ENCODE data around the gene TRIM2.

The TRIM2 gene

DNA sequence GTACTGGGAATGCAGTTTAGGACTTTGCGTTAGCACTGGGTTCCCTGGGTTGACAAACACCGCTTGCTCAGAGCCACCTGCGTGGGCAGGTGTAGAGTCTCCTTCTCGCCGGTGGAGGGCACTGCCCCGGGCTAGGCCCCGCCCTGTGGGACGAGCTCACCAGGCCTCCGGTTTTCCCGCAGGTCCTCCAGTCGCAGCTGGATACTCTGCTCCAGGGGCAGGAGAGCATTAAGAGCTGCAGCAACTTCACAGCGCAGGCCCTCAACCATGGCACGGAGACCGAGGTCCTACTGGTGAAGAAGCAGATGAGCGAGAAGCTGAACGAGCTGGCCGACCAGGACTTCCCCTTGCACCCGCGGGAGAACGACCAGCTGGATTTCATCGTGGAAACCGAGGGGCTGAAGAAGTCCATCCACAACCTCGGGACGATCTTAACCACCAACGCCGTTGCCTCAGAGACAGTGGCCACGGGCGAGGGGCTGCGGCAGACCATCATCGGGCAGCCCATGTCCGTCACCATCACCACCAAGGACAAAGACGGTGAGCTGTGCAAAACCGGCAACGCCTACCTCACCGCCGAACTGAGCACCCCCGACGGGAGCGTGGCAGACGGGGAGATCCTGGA is 91.0 kb downstream of the TRIM2 start:
- Histone ChIP-seq H2BK120ac (ENCODE audit: insufficient read depth, low read length, poor library complexity) (no peak overlapping the region), H2BK12ac (ENCODE audit: low read length) (no peak overlapping the region), H4K12ac (ENCODE audit: low read depth, low read length) (no peak overlapping the region), H3K4me2 (ENCODE audit: low read length) (no peak overlapping the region), H3K9me3 (ENCODE audit: insufficient read depth, low read depth, low read length) (peaks cover 7% of the 10 kb centered on the region), H3K36me3 (ENCODE audit: control insufficient read depth in 1 of 2, insufficient read depth in 2 of 2, low read length in 2 of 2) (peaks cover 2 to 3% of the 10 kb centered on the region in 2 experiments), H3K4ac (ENCODE audit: low read depth, low read length) (no peak overlapping the region), H3K79me2 (ENCODE audit: control insufficient read depth, insufficient read depth, low read length, poor library complexity) (no peaks in the 10 kb centered on the region), H3K27me3 (ENCODE audit: insufficient read depth, low read length) (no peaks in the 10 kb centered on the region), H4K91ac (ENCODE audit: low read depth, low read length) (no peak overlapping the region), H3K4me3 (ENCODE audit: low read depth, low read length) (no peak overlapping the region), H4K8ac (ENCODE audit: low read depth, low read length) (no peak overlapping the region), H3K14ac (ENCODE audit: low read length) (no peak overlapping the region), H3K18ac (ENCODE audit: low read length) (no peak overlapping the region), H2AK5ac (ENCODE audit: low read length) (no peak overlapping the region), H3K4me1 (ENCODE audit: control insufficient read depth in 1 of 2, insufficient read depth in 2 of 2, low read length in 2 of 2) (peaks cover 2 to 3% of the 10 kb centered on the region in 2 experiments), H3K9ac (ENCODE audit: low read length) (no peak overlapping the region), H3K79me1 (ENCODE audit: low read length) (peaks cover 2% of the 10 kb centered on the region), H2BK5ac (ENCODE audit: low read depth, low read length, poor library complexity) (no peak overlapping the region), H3K27ac (ENCODE audit: low read depth, low read length) (no peak overlapping the region), H2AFZ (ENCODE audit: insufficient read depth, low read length, poor library complexity) (no peak overlapping the region), H3K23ac (ENCODE audit: low read length) (no peak overlapping the region)
- peak; percentile 1 to 52 for DNase-seq
- no CpG with 5 or more reads among the region's 40 CpGs for WGBS (ENCODE audit: extremely low coverage, insufficient coverage, insufficient read length)

DNA sequence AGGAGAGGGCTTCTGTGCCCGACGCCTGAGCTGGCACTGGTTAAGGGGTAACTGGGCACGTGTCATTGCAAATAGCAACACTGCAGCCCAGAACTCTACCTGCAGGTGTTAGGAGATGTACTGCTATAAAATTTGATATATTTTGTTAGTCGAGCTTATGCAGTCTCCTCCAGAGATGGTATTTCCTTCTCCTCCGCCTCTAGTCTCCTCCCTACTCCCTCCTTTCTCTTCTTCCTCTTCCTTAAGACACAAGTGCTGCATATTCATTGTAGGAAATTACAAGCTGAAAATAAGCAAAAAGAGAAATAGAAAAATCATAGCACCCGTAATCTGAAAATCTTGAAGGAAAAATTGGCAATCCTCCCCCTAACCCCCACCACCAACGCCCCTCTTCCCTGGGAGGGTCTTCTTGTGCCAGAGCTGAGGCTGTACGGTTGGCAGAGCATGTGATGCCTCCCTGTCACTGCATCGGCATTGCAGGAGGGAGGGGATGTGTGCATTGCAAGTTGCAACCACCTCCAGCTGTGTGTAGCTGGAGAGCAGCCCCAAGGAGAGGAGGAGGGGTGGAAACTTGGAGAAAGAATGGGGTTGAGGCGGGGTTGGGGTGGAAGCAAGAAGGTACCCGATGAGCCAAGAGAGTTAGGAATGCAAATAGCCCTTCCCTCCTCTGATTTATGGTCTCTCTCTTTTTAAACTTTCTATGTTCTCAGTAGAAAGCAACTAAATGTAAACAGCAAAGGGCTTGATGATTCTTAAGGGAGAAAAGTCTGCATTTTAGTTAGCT is 92.0 kb downstream of the TRIM2 start:
- H2BK12ac ChIP-seq (ENCODE audit: low read length) = no peak overlapping the region
- H3K27me3 ChIP-seq (ENCODE audit: insufficient read depth, low read length) = no peaks in the 10 kb centered on the region
- no peak overlapping the region for H3K4me2 ChIP-seq (ENCODE audit: low read length)
- H3K18ac ChIP-seq (ENCODE audit: low read length) = no peak overlapping the region
- H3K36me3 ChIP-seq (ENCODE audit: control insufficient read depth in 1 of 2, insufficient read depth in 2 of 2, low read length in 2 of 2) = peaks cover 2 to 3% of the 10 kb centered on the region in 2 experiments
- H3K79me2 ChIP-seq (ENCODE audit: control insufficient read depth, insufficient read depth, low read length, poor library complexity) = no peaks in the 10 kb centered on the region
- WGBS (ENCODE audit: extremely low coverage, insufficient coverage, insufficient read length) = no CpG with 5 or more reads among the region's 11 CpGs
- no peak overlapping the region for H4K8ac ChIP-seq (ENCODE audit: low read depth, low read length)
- no peak overlapping the region for H4K91ac ChIP-seq (ENCODE audit: low read depth, low read length)
- H2BK5ac ChIP-seq (ENCODE audit: low read depth, low read length, poor library complexity) = no peak overlapping the region
- H3K4me1 ChIP-seq (ENCODE audit: control insufficient read depth in 1 of 2, insufficient read depth in 2 of 2, low read length in 2 of 2) = peaks cover 2 to 3% of the 10 kb centered on the region in 2 experiments
- H3K9me3 ChIP-seq (ENCODE audit: insufficient read depth, low read depth, low read length) = peaks cover 7% of the 10 kb centered on the region
- H4K12ac ChIP-seq (ENCODE audit: low read depth, low read length) = no peak overlapping the region
- no peak overlapping the region for H3K4ac ChIP-seq (ENCODE audit: low read depth, low read length)
- H3K14ac ChIP-seq (ENCODE audit: low read length) = no peak overlapping the region
- no peak overlapping the region for H2BK120ac ChIP-seq (ENCODE audit: insufficient read depth, low read length, poor library complexity)
- H3K23ac ChIP-seq (ENCODE audit: low read length) = no peak overlapping the region
- H2AK5ac ChIP-seq (ENCODE audit: low read length) = no peak overlapping the region
- H3K27ac ChIP-seq (ENCODE audit: low read depth, low read length) = no peak overlapping the region
- H3K9ac ChIP-seq (ENCODE audit: low read length) = no peak overlapping the region
- peaks cover 2% of the 10 kb centered on the region for H3K79me1 ChIP-seq (ENCODE audit: low read length)
- DNase-seq = no peak
- no peak overlapping the region for H3K4me3 ChIP-seq (ENCODE audit: low read depth, low read length)
- no peak overlapping the region for H2AFZ ChIP-seq (ENCODE audit: insufficient read depth, low read length, poor library complexity)

DNA sequence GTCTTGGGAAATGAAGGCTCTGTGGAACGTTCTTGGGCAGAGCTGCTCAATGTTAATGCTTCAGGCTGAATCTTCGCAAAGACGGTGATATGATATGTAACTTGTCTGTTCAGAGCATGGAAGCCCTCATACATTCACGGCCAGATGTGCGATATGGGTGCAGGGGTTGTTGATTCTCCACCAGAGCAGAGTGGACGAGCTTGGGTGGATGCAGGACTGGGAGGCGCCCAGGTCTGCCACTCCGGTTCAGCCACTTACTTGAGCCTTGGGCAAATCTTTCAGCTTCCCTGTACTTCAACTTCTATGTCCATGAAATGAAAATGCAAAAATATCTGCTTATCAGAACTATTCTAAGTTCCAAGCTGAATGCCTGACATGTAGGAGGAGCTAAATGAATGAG is 92.9 kb downstream of the TRIM2 start:
- peaks cover 2 to 3% of the 10 kb centered on the region in 2 experiments for H3K36me3 ChIP-seq (ENCODE audit: control insufficient read depth in 1 of 2, insufficient read depth in 2 of 2, low read length in 2 of 2)
- H4K91ac ChIP-seq (ENCODE audit: low read depth, low read length) = no peak overlapping the region
- no peak overlapping the region for H3K18ac ChIP-seq (ENCODE audit: low read length)
- no peaks in the 10 kb centered on the region for H3K27me3 ChIP-seq (ENCODE audit: insufficient read depth, low read length)
- H3K79me1 ChIP-seq (ENCODE audit: low read length) = peaks cover 2% of the 10 kb centered on the region
- H3K4me3 ChIP-seq (ENCODE audit: low read depth, low read length) = no peak overlapping the region
- no peak overlapping the region for H2BK5ac ChIP-seq (ENCODE audit: low read depth, low read length, poor library complexity)
- H3K4me1 ChIP-seq (ENCODE audit: control insufficient read depth in 1 of 2, insufficient read depth in 2 of 2, low read length in 2 of 2) = peaks cover 2 to 3% of the 10 kb centered on the region in 2 experiments
- H2BK120ac ChIP-seq (ENCODE audit: insufficient read depth, low read length, poor library complexity) = no peak overlapping the region
- no peak overlapping the region for H4K8ac ChIP-seq (ENCODE audit: low read depth, low read length)
- H2AK5ac ChIP-seq (ENCODE audit: low read length) = no peak overlapping the region
- H3K4me2 ChIP-seq (ENCODE audit: low read length) = no peak overlapping the region
- no peak overlapping the region for H3K14ac ChIP-seq (ENCODE audit: low read length)
- H2BK12ac ChIP-seq (ENCODE audit: low read length) = no peak overlapping the region
- peaks cover 7% of the 10 kb centered on the region for H3K9me3 ChIP-seq (ENCODE audit: insufficient read depth, low read depth, low read length)
- no peak overlapping the region for H3K23ac ChIP-seq (ENCODE audit: low read length)
- H4K12ac ChIP-seq (ENCODE audit: low read depth, low read length) = no peak overlapping the region
- no peaks in the 10 kb centered on the region for H3K79me2 ChIP-seq (ENCODE audit: control insufficient read depth, insufficient read depth, low read length, poor library complexity)
- H2AFZ ChIP-seq (ENCODE audit: insufficient read depth, low read length, poor library complexity) = no peak overlapping the region
- H3K4ac ChIP-seq (ENCODE audit: low read depth, low read length) = no peak overlapping the region
- H3K9ac ChIP-seq (ENCODE audit: low read length) = no peak overlapping the region
- WGBS (ENCODE audit: extremely low coverage, insufficient coverage, insufficient read length) = no CpG with 5 or more reads among the region's 8 CpGs
- H3K27ac ChIP-seq (ENCODE audit: low read depth, low read length) = no peak overlapping the region
- peak; percentile 60 to 87 for DNase-seq

DNA sequence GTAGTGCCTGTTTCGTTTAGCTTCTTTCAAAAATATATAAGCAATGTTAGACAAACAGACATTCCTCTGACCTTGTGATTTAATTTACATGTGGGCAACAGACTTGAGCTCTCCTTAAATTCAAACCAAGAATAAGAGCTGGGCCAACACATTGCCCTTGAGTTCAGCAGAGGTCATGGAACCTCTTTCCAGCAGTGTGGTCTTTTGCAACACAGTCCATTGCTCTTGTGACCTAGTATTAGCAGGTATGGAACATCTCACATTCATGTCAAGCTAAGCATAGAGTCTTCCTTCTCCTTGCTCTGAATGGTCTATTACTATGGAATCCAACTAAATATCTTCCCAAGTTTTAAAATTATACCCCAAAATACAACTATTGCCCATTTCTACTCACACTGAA is 106.5 kb downstream of the TRIM2 start:
- Histone ChIP-seq H4K12ac (ENCODE audit: low read depth, low read length) (no peak overlapping the region), H3K79me2 (ENCODE audit: control insufficient read depth, insufficient read depth, low read length, poor library complexity) (no peaks in the 10 kb centered on the region)

More for the DNA sequence above, 106.5 kb downstream of the TRIM2 start:
- H3K4me3 ChIP-seq (ENCODE audit: low read depth, low read length) = no peak overlapping the region
- no peak overlapping the region for H4K91ac ChIP-seq (ENCODE audit: low read depth, low read length)
- H3K27ac ChIP-seq (ENCODE audit: low read depth, low read length) = no peak overlapping the region
- no peak overlapping the region for H3K23ac ChIP-seq (ENCODE audit: low read length)
- H3K4me2 ChIP-seq (ENCODE audit: low read length) = no peak overlapping the region
- no peak overlapping the region for H2BK120ac ChIP-seq (ENCODE audit: insufficient read depth, low read length, poor library complexity)
- H3K9ac ChIP-seq (ENCODE audit: low read length) = no peak overlapping the region
- no peaks in the 10 kb centered on the region for H3K36me3 ChIP-seq (ENCODE audit: control insufficient read depth in 1 of 2, insufficient read depth in 2 of 2, low read length in 2 of 2)
- H2BK12ac ChIP-seq (ENCODE audit: low read length) = no peak overlapping the region
- no peaks in the 10 kb centered on the region for H3K27me3 ChIP-seq (ENCODE audit: insufficient read depth, low read length)
- no peak overlapping the region for H2AFZ ChIP-seq (ENCODE audit: insufficient read depth, low read length, poor library complexity)
- H3K4ac ChIP-seq (ENCODE audit: low read depth, low read length) = no peak overlapping the region
- H3K9me3 ChIP-seq (ENCODE audit: insufficient read depth, low read depth, low read length) = no peaks in the 10 kb centered on the region
- H4K8ac ChIP-seq (ENCODE audit: low read depth, low read length) = no peak overlapping the region
- no peaks in the 10 kb centered on the region for H3K79me1 ChIP-seq (ENCODE audit: low read length)
- H3K4me1 ChIP-seq (ENCODE audit: control insufficient read depth in 1 of 2, insufficient read depth in 2 of 2, low read length in 2 of 2) = no peaks in the 10 kb centered on the region
- H3K18ac ChIP-seq (ENCODE audit: low read length) = no peak overlapping the region
- H2AK5ac ChIP-seq (ENCODE audit: low read length) = no peak overlapping the region
- DNase-seq = no peak
- no peak overlapping the region for H3K14ac ChIP-seq (ENCODE audit: low read length)
- H2BK5ac ChIP-seq (ENCODE audit: low read depth, low read length, poor library complexity) = no peak overlapping the region
- WGBS (ENCODE audit: extremely low coverage, insufficient coverage, insufficient read length) = no CpG with 5 or more reads among the region's 1 CpG

Data from trophoblast cell (in vitro differentiated cells and primary cell).